Measurements from ENCODE around the gene RREB1. TPM values are rescaled to one million over a fixed set of nuclear protein-coding genes. Genes with fewer than 3 reads are reported as not detected.
A peak's percentile ranks its signal among the peaks of the same experiment; 100 is the strongest.

RREB1 gene
- total RNA-seq, 1 experiment from 2014 or later: 61.6 TPM

- Histone ChIP-seq H3K9me3 (ENCODE audit: low read depth, low read length, poor library complexity, severe bottlenecking) (no peaks in the 10 kb centered on the region), H3K27me3 (replicated peaks; ENCODE audit: insufficient read depth, low read depth, low read length, poor library complexity) (no peaks in the 10 kb centered on the region), H3K36me3 (ENCODE audit: insufficient read depth, low read length, poor library complexity, severe bottlenecking) (no peaks in the 10 kb centered on the region), H3K27ac (ENCODE audit: low read depth, low read length, poor library complexity, severe bottlenecking) (peak overlapping the region; percentile 52), H3K4me1 (ENCODE audit: insufficient read depth, low read length, poor library complexity, severe bottlenecking) (peaks cover 78% of the 10 kb centered on the region), H3K4me3 (ENCODE audit: low read depth, low read length, poor library complexity, severe bottlenecking) (no peak overlapping the region)
- no peak for TF ChIP-seq EZH2 (IDR thresholded peaks at IDR 0.05; ENCODE audit: borderline replicate concordance, low read depth, low read length, poor library complexity, severe bottlenecking)
- no TSS peak for BruUV-seq (replicated peaks)
- intact Hi-C loops (cut with micrococcal nuclease; ENCODE audit: unreplicated experiment): no loop called here
- POLR2A ChIA-PET (ENCODE audit: low non-redundant PET): no interaction called here
- no peak for DNase-seq (ENCODE audit: low spot score)
- CTCF ChIA-PET: no interaction called here
These were observed 39.4 kb downstream of the RREB1 start for GRCh38 chr6:7147051-7147671.

DNA sequence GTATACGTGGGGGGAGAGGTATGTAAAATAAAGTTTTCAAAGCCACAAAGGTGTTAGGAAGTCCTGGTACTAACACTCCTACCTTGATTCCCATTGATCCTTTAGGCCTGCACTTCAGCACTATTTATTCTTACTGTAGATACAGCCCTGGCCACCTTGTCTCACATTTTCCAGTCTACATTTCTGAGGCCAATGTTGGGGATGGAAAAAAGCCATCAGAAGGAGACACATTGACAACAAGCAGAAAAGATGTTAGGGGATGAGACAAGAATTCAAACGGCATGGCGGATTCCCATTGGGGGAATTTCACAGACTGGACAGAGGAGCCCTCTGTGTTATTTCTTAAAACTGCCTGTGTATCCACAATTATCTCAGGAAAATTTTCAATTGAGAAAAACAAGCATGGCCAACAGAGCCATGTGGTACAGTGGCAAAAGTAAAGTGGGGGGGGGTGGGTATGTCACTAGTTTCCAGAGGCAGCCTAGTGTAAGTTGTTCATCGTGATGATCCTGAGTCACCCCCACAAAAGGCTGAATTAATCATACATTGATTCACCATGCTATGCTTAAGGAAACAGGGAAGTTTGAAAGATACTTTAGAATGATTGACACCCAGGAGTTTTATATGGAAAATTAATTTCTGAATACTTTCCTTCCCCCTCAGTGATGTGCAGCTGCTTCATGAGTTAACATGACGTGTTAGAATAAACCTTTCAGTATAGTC is 40.5 kb downstream of the RREB1 start:
- ChIA-PET CTCF (no interaction called here), POLR2A (ENCODE audit: low non-redundant PET) (no interaction called here)
- intact Hi-C loops (cut with micrococcal nuclease; ENCODE audit: unreplicated experiment): no loop called here
- H3K27ac ChIP-seq (ENCODE audit: low read depth, low read length, poor library complexity, severe bottlenecking): no peak overlapping the region
- TF ChIP-seq, protein P1, sequence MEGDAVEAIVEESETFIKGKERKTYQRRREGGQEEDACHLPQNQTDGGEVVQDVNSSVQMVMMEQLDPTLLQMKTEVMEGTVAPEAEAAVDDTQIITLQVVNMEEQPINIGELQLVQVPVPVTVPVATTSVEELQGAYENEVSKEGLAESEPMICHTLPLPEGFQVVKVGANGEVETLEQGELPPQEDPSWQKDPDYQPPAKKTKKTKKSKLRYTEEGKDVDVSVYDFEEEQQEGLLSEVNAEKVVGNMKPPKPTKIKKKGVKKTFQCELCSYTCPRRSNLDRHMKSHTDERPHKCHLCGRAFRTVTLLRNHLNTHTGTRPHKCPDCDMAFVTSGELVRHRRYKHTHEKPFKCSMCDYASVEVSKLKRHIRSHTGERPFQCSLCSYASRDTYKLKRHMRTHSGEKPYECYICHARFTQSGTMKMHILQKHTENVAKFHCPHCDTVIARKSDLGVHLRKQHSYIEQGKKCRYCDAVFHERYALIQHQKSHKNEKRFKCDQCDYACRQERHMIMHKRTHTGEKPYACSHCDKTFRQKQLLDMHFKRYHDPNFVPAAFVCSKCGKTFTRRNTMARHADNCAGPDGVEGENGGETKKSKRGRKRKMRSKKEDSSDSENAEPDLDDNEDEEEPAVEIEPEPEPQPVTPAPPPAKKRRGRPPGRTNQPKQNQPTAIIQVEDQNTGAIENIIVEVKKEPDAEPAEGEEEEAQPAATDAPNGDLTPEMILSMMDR (conservative IDR thresholded peaks at IDR 0.05; ENCODE audit: low read depth, low read length): no peak
- no peak for TF ChIP-seq EZH2 (IDR thresholded peaks at IDR 0.05; ENCODE audit: borderline replicate concordance, low read depth, low read length, poor library complexity, severe bottlenecking)
- H3K4me3 ChIP-seq (ENCODE audit: low read depth, low read length, poor library complexity, severe bottlenecking): no peak overlapping the region
- no peaks in the 10 kb centered on the region for H3K27me3 ChIP-seq (replicated peaks; ENCODE audit: insufficient read depth, low read depth, low read length, poor library complexity)
- no peaks in the 10 kb centered on the region for H3K36me3 ChIP-seq (ENCODE audit: insufficient read depth, low read length, poor library complexity, severe bottlenecking)
- no peaks in the 10 kb centered on the region for H3K9me3 ChIP-seq (ENCODE audit: low read depth, low read length, poor library complexity, severe bottlenecking)
- no TSS peak for BruUV-seq (replicated peaks)
- no peak for DNase-seq (ENCODE audit: low spot score)
- H3K4me1 ChIP-seq (ENCODE audit: insufficient read depth, low read length, poor library complexity, severe bottlenecking): peaks cover 71% of the 10 kb centered on the region

DNA sequence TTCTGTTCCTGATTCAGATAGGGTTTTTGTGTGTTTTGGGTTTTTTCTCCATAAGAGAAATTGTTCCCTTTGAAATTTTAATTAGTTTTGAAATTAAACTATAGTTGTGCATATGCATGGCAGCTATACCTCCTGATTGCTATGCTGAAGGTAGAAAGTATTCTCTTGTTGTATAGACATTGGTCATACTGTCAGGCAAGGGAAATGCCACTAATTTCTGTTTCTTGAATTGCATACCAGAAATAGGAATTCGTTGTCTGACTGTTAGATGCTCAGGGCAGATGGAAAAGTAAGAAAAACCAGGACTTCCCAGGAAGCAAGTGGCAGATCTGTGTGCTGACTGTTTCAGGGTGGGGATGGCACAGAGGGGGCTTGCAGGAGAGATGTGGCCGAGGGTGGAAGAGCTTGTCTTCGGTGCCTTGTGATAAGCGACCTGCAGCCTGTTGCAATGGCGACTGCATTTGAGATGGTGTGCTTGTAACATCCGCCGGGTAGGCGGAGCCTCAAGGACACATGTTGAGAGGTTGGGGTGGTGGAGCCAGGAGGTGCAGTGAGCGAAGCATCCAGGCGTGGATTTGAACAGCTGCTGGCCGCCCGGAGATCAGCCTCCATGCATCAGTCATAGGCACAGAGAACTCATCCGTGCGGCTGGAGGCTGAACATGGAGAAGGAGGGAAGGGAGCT is 42.8 kb downstream of the RREB1 start:
- DNase-seq (ENCODE audit: low spot score): no peak
- H3K9me3 ChIP-seq (ENCODE audit: low read depth, low read length, poor library complexity, severe bottlenecking): no peaks in the 10 kb centered on the region
- H3K36me3 ChIP-seq (ENCODE audit: insufficient read depth, low read length, poor library complexity, severe bottlenecking): no peaks in the 10 kb centered on the region
- no TSS peak for BruUV-seq (replicated peaks)
- ChIA-PET CTCF (no interaction called here), POLR2A (ENCODE audit: low non-redundant PET) (no interaction called here)
- H3K4me1 ChIP-seq (ENCODE audit: insufficient read depth, low read length, poor library complexity, severe bottlenecking): peaks cover 52% of the 10 kb centered on the region
- H3K27me3 ChIP-seq (replicated peaks; ENCODE audit: insufficient read depth, low read depth, low read length, poor library complexity): no peaks in the 10 kb centered on the region
- no peak for TF ChIP-seq EZH2 (IDR thresholded peaks at IDR 0.05; ENCODE audit: borderline replicate concordance, low read depth, low read length, poor library complexity, severe bottlenecking)
- TF ChIP-seq, protein P1 (conservative IDR thresholded peaks at IDR 0.05; ENCODE audit: low read depth, low read length): no peak
- H3K4me3 ChIP-seq (ENCODE audit: low read depth, low read length, poor library complexity, severe bottlenecking): no peak overlapping the region
- no peak overlapping the region for H3K27ac ChIP-seq (ENCODE audit: low read depth, low read length, poor library complexity, severe bottlenecking)
- intact Hi-C loops (cut with micrococcal nuclease; ENCODE audit: unreplicated experiment): no loop called here
